Stimulated activated CD4-positive, alpha-beta T cell treated with anti-CD3 and anti-CD28 coated beads, Interleukin-1b, Interleukin-23, amount 100 ng/mL, for 48 hours (primary cell): ENCODE results near the gene FIZ1.
A peak's percentile ranks its signal among the peaks of the same experiment; 100 is the strongest.

Experiments
- DNase-seq: peaks from one replicate; pipeline ENCODE4 v3.0.0-alpha.2; 2020

FIZ1 gene

GRCh38 chr19:55599468-55599841 lies at the start of gene FIZ1:
FIZ1 (minus strand) TSS chr19:55599517; CDS start chr19:55597865, 1,652 bp downstream.
- peak; percentile 98 for DNase-seq

- DNase-seq: no peak
Observed at GRCh38 chr19:55648585-55649267, 49.4 kb upstream of the FIZ1 start.

- no peak for DNase-seq
Observed at GRCh38 chr19:55647732-55648584, 48.6 kb upstream of the FIZ1 start, which contains the start of gene CCDC106. CCDC106 (plus strand) TSS chr19:55648212; CDS start chr19:55649047, 835 bp downstream.

DNA sequence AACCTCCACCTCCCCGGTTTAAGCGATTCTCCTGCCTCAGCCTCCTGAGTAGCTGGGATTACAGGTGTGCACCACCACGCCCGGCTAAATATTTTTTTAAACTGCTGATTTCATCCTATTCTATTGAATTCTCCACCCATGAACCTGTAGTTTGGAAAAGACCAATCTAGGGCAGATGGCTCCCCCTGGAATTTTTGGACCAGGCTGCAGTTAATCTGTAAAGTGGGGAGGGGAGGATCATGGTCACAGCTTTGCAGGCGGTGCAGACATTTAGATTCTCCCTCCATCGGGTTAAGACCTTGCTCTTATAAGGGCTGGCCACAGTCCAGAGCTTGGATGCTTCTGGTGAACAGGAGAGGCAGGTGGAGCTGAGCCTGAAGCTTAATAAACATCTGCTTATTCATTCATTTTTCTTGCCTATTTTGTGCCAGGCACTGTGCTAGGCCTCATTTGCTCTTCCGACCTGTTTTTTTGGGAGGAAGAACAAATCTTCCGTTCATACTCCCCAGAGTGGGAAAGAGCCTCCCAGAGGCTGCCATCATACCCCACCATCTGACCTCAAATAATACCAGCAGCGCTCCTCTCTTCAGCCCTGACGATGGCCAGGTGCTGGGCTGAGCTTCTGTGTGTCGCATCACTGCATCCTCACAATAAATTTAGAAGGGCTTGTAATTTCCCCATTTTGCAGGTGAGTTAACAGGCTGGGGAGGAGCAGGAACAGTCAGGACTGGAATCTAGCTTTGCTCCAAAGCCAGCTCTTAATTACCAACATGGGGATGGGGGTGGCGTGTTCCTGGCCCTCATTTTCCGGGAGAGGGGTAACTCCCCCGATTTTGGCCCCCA lies 47.8 kb upstream of the FIZ1 start:
- DNase-seq: no peak

DNA sequence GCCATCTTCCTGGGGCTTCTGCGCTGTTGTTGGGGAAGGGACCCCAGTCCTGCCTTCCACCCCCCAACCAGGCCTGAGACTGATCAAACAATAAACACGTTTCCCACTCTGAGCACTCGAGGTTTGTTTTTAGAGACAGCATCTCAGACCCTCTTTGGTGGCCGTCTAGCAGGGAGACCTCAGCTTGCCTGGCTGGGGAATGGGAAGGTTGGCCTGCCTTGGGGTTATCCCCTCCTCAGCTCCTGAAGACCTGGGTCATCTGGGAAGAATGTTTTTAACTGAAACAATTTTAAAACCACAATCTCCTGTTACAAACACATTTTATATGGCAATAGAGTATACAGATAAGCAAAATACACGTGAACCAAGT lies 46.2 kb upstream of the FIZ1 start:
- DNase-seq: no peak

DNA sequence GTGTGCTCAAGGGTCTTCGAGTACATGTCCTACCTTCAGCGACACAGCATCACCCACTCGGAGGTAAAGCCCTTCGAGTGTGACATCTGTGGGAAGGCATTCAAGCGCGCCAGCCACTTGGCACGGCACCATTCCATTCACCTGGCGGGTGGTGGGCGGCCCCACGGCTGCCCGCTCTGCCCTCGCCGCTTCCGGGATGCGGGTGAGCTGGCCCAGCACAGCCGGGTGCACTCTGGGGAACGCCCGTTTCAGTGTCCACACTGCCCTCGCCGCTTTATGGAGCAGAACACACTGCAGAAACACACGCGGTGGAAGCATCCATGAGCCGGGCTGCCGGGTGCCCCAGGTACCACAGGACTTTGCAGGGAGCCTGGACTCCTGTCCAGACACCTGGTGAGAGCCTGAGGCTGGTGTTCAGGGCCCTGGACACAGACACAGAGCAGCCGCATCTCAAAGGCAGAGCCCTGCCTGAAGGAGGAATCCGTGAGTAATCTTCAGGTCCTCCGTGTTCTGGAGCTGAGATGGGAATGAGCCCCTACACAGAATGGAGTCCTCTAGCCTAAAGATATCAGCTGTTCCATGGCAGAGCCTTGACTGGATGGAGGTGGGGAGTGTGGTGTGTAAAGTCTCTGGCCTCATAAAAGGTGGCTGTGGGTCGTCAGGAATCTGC lies 45.7 kb upstream of the FIZ1 start:
- no peak for DNase-seq

GRCh38 chr19:55644191-55644833 lies 45.0 kb upstream of the FIZ1 start:
- DNase-seq: no peak

- no peak for DNase-seq
Observed at GRCh38 chr19:55643887-55644176, 44.5 kb upstream of the FIZ1 start.

DNA sequence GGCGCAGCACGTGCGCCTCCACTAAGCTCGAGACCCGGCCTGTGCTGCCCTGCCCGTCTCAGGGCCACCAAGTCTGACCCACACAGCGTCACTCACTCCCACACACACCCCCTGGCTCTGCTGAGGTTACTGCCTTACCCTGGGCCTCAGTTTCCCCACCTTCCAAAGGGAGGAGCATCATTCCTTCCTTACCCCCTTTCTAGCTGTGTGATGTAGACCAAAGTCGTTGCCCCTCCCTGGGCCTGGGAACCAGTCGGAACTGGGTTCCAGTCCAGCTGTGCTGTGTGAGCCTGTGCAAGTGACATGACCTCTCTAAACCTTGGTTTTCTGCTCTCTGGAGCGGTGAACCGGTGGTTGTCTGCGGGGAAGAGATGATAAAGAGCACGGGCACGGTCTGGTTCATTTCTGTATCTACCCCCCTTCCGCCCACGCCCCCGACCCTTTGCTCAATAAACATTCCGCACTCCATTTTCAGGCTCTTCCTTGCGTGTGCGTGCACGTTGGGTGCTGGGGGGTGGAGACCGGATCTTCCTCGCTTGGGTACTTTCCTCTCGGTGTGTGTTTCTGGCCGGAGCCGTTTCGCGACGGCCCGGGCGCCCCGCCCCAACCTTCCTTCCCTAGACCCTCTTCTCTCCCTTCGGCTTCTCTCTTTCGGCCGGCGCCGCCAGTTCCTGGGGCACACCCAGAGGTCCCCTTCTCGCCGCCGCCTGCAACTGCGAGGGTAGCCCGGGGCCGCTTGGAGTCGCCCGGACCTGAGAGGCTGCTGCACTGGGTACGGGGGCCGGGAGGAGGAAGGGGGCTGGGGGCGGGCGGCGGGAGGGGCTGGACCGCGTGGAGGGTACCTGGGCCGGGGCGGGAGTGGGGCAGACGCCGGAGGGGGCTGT lies 43.9 kb upstream of the FIZ1 start, which contains the start of gene ZNF581:
Gene ZNF581 (plus strand): TSS at position 647 of the 884 bp plus-strand sequence. CDS start 923 bp downstream, outside the sequence.
- peak; percentile 87 for DNase-seq

DNA sequence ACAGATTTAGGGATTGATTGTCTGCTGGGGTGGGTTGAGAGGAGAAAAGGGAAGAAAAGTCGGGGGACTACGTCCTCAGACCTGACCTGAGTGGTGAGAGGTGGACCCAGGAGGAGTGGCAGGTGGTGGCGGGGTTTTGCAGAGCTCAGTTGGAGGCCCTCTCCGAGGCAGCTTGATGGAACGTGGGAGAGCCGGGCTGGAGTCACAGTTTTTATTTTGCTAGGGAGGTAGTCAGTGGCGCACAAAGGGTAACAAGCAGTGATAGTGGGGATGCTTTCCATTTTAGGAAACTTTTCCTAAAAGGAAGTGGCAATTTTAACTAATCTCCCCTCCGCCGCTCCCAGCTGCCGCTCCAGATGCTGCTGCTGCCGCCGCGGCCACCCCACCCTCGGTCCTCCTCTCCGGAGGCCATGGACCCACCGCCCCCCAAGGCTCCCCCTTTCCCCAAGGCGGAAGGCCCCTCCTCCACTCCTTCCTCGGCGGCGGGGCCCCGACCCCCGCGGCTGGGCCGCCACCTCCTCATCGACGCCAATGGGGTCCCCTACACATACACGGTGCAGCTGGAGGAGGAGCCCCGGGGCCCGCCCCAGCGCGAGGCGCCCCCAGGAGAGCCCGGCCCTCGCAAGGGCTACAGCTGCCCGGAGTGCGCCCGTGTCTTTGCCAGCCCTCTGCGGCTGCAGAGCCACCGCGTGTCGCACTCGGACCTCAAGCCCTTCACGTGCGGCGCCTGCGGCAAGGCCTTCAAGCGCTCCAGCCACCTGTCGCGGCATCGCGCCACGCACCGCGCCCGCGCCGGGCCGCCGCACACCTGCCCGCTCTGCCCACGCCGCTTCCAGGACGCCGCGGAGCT lies 43.1 kb upstream of the FIZ1 start:
- peak; percentile 38 for DNase-seq

GRCh38 chr19:55641426-55642152 lies 42.3 kb upstream of the FIZ1 start:
- DNase-seq: no peak

- DNase-seq: peak; percentile 67
Observed at GRCh38 chr19:55640577-55641425, 41.5 kb upstream of the FIZ1 start, which contains the start of gene ZNF580. ZNF580 (plus strand) TSS chr19:55641002; CDS start chr19:55642509, 1,507 bp downstream.

- DNase-seq: peak; percentile 82
Observed at GRCh38 chr19:55640043-55640576, 40.8 kb upstream of the FIZ1 start.

GRCh38 chr19:55638864-55639359 lies 39.6 kb upstream of the FIZ1 start:
- peak; percentile 74 for DNase-seq

GRCh38 chr19:55637534-55637933 lies 38.2 kb upstream of the FIZ1 start:
- DNase-seq: no peak

GRCh38 chr19:55636723-55637122 lies 37.4 kb upstream of the FIZ1 start:
- DNase-seq: no peak

DNA sequence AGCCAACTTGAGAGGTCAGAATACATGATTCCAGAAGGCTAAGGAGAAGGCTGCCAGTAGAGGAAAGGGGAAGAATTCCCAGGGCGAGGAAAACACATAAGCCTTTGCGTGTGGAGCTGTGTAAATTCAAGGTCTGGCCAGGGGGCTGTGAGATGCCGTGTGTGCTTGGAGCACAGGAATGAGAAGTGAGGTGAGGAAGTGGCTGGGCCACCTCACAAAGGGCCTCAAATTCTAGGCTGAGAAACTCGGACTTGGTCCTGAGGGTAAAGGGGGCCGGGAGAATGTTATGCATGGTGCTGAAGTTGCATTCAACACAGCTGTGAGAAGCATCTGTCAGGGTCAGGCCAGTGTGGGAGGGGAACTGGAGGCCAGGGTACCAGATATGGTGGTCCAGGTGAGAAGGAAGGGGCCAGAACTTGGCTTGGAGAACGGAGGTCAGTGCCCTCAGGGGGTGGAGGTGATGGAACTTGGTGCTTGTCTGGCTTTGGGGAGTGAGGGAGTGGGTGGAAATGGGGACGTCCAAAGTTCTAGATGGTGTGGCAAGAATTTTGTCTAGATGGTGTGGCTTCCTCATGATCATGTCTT lies 36.6 kb upstream of the FIZ1 start:
- no peak for DNase-seq
